HG03159 (cell line): Measurements from ENCODE around the gene NOS1AP.
A peak's percentile ranks its signal among the peaks of the same experiment; 100 is the strongest.
"Not testable (repeated sequence)": the region's sequence is repeated elsewhere in the genome, so short reads cannot be mapped to it uniquely, and the experiment has no call there.

Experiments
- ATAC-seq: cut with Tn5 transposase; IDR thresholded peaks from one replicate; pipeline ENCODE4 v1.9.1; 2021; ENCODE audit warnings: mild to moderate bottlenecking, moderate library complexity; ENCODE audit not compliant: unreplicated experiment

The NOS1AP gene

GRCh38 chr1:162069334-162070093 lies at the start of gene NOS1AP:
NOS1AP (plus strand) TSS chr1:162069691; CDS start chr1:162070178, 487 bp downstream.
- ATAC-seq: peak; percentile 95

- ATAC-seq: no peak
Observed at GRCh38 chr1:162020150-162020549, 49.3 kb upstream of the NOS1AP start.

GRCh38 chr1:162021124-162021523 lies 48.4 kb upstream of the NOS1AP start:
- ATAC-seq: no peak

- no peak for ATAC-seq
Observed at GRCh38 chr1:162022626-162023025, 46.9 kb upstream of the NOS1AP start.

- no peak for ATAC-seq
Observed at GRCh38 chr1:162023181-162023546, 46.3 kb upstream of the NOS1AP start.

GRCh38 chr1:162023547-162024501 lies 45.7 kb upstream of the NOS1AP start, which contains the start of gene OLFML2B:
OLFML2B (minus strand) TSS chr1:162023869; CDS start chr1:162023430, 439 bp downstream.
- peak; percentile 62 for ATAC-seq

GRCh38 chr1:162025541-162025940 lies 44.0 kb upstream of the NOS1AP start:
- no peak for ATAC-seq

GRCh38 chr1:162026881-162027280 lies 42.6 kb upstream of the NOS1AP start:
- ATAC-seq: no peak

GRCh38 chr1:162028726-162029125 lies 40.8 kb upstream of the NOS1AP start:
- ATAC-seq: peak; percentile 73

- no peak for ATAC-seq
Observed at GRCh38 chr1:162029157-162029556, 40.3 kb upstream of the NOS1AP start.

- ATAC-seq: no peak
Observed at GRCh38 chr1:162030759-162031280, 38.7 kb upstream of the NOS1AP start.

GRCh38 chr1:162033428-162033827 lies 36.1 kb upstream of the NOS1AP start:
- ATAC-seq: no peak

GRCh38 chr1:162035241-162035640 lies 34.2 kb upstream of the NOS1AP start:
- ATAC-seq: no peak

GRCh38 chr1:162036163-162036562 lies 33.3 kb upstream of the NOS1AP start:
- no peak for ATAC-seq

GRCh38 chr1:162038624-162039023 lies 30.9 kb upstream of the NOS1AP start:
- no peak for ATAC-seq

- ATAC-seq: no peak
Observed at GRCh38 chr1:162040001-162040400, 29.5 kb upstream of the NOS1AP start.

- no peak for ATAC-seq
Observed at GRCh38 chr1:162040657-162041056, 28.8 kb upstream of the NOS1AP start.

GRCh38 chr1:162042361-162042760 lies 27.1 kb upstream of the NOS1AP start:
- no peak for ATAC-seq

- ATAC-seq: no peak
Observed at GRCh38 chr1:162046921-162047320, 22.6 kb upstream of the NOS1AP start.

GRCh38 chr1:162053949-162054348 lies 15.5 kb upstream of the NOS1AP start:
- ATAC-seq: not testable (repeated sequence)

- no peak for ATAC-seq
Observed at GRCh38 chr1:162055062-162055461, 14.4 kb upstream of the NOS1AP start.
